Renal cortex interstitium (tissue), 15 donors: ENCODE data around the gene NACA. TPM values are rescaled to one million over a fixed set of nuclear protein-coding genes. Genes with fewer than 3 reads are reported as not detected.

Experiments
- DNase-seq, 11 donors: peaks; one replicate each; pipeline ENCODE4 v3.0.0-alpha.2; 2013; ENCODE audit warnings: low read depth in 9 of 11, low spot score in 4 of 11; ENCODE audit errors: extremely low read depth in 1 of 11
- long read RNA-seq, 16 experiments: transcript quantifications; one replicate each; lab custom pipeline, GENCODE V29; 2026
- polyA plus RNA-seq, 3 donors: library from polyadenylated mRNA; unstranded; fragments of 120-200 nt; gene quantifications; one replicate each; pipeline ENCODE4 v1.2.1, GENCODE V29; 2013; ENCODE audit not compliant: insufficient read length in 3 of 3

Gene NACA
- polyA plus RNA-seq = 1,000 to 10,000 TPM; 1,963 to 2,373 (median 2,287) TPM
- long read RNA-seq, donor 1, transcript NACA-201 (8 exons, 2,690 nt) = major isoform, 384 of 693 reads
- long read RNA-seq, donor 1, transcript NACA-202 (8 exons, 1,059 nt) = minor isoform, 12 of 693 reads
- long read RNA-seq, donor 1, transcript NACA-219 (4 exons, 768 nt) = minor isoform, 5 of 693 reads
- long read RNA-seq, donor 1, transcript NACA-204 (8 exons, 802 nt) = minor isoform, 25 of 693 reads
- long read RNA-seq, donor 1, partial matches to known transcripts = 234 of 693 reads
- long read RNA-seq, donor 1, other reads (novel, unspliced or antisense) = 26 of 693 reads
- long read RNA-seq, donor 2, transcript NACA-201 (8 exons, 2,690 nt) = major isoform, 336 of 675 reads
- long read RNA-seq, donor 2, transcript NACA-202 (8 exons, 1,059 nt) = minor isoform, 12 of 675 reads
- long read RNA-seq, donor 2, transcript NACA-204 (8 exons, 802 nt) = minor isoform, 21 of 675 reads
- long read RNA-seq, donor 2, transcript NACA-217 (3 exons, 544 nt) = minor isoform, 5 of 675 reads
- long read RNA-seq, donor 2, partial matches to known transcripts = 281 of 675 reads
- long read RNA-seq, donor 2, other reads (novel, unspliced or antisense) = 16 of 675 reads
- long read RNA-seq, donor 3, transcript NACA-202 (8 exons, 1,059 nt) = minor isoform, 30 of 1,017 reads
- long read RNA-seq, donor 3, transcript NACA-204 (8 exons, 802 nt) = minor isoform, 34 of 1,017 reads
- long read RNA-seq, donor 3, transcript NACA-201 (8 exons, 2,690 nt) = major isoform, 647 of 1,017 reads
- long read RNA-seq, donor 3, partial matches to known transcripts = 255 of 1,017 reads
- long read RNA-seq, donor 3, other reads (novel, unspliced or antisense) = 40 of 1,017 reads
- long read RNA-seq, donor 4, transcript NACA-204 (8 exons, 802 nt) = minor isoform, 17 of 554 reads
- long read RNA-seq, donor 4, transcript NACA-202 (8 exons, 1,059 nt) = minor isoform, 18 of 554 reads
- long read RNA-seq, donor 4, transcript NACA-201 (8 exons, 2,690 nt) = major isoform, 328 of 554 reads
- long read RNA-seq, donor 4, partial matches to known transcripts = 169 of 554 reads
- long read RNA-seq, donor 4, other reads (novel, unspliced or antisense) = 14 of 554 reads
- long read RNA-seq, donor 5 = 0 reads
- long read RNA-seq, donor 6, transcript NACA-202 (8 exons, 1,059 nt) = minor isoform, 21 of 717 reads
- long read RNA-seq, donor 6, transcript NACA-204 (8 exons, 802 nt) = minor isoform, 19 of 717 reads
- long read RNA-seq, donor 6, transcript NACA-217 (3 exons, 544 nt) = minor isoform, 6 of 717 reads
- long read RNA-seq, donor 6, transcript NACA-201 (8 exons, 2,690 nt) = major isoform, 398 of 717 reads
- long read RNA-seq, donor 6, partial matches to known transcripts = 230 of 717 reads
- long read RNA-seq, donor 6, other reads (novel, unspliced or antisense) = 35 of 717 reads
- long read RNA-seq, donor 7, transcript NACA-204 (8 exons, 802 nt) = minor isoform, 24 of 1,004 reads
- long read RNA-seq, donor 7, transcript NACA-202 (8 exons, 1,059 nt) = minor isoform, 18 of 1,004 reads
- long read RNA-seq, donor 7, transcript NACA-201 (8 exons, 2,690 nt) = major isoform, 624 of 1,004 reads
- long read RNA-seq, donor 7, transcript NACA-217 (3 exons, 544 nt) = minor isoform, 7 of 1,004 reads
- long read RNA-seq, donor 7, partial matches to known transcripts = 291 of 1,004 reads
- long read RNA-seq, donor 7, other reads (novel, unspliced or antisense) = 33 of 1,004 reads
- long read RNA-seq, donor 8, transcript NACA-204 (8 exons, 802 nt) = minor isoform, 36 of 1,443 reads
- long read RNA-seq, donor 8, transcript NACA-201 (8 exons, 2,690 nt) = major isoform, 817 of 1,443 reads
- long read RNA-seq, donor 8, transcript NACA-202 (8 exons, 1,059 nt) = minor isoform, 33 of 1,443 reads
- long read RNA-seq, donor 8, transcript NACA-219 (4 exons, 768 nt) = minor isoform, 8 of 1,443 reads
- long read RNA-seq, donor 8, partial matches to known transcripts = 483 of 1,443 reads
- long read RNA-seq, donor 8, other reads (novel, unspliced or antisense) = 53 of 1,443 reads
- long read RNA-seq, donor 9, transcript NACA-201 (8 exons, 2,690 nt) = major isoform, 479 of 732 reads
- long read RNA-seq, donor 9, transcript NACA-204 (8 exons, 802 nt) = minor isoform, 33 of 732 reads
- long read RNA-seq, donor 9, transcript NACA-202 (8 exons, 1,059 nt) = minor isoform, 15 of 732 reads
- long read RNA-seq, donor 9, partial matches to known transcripts = 184 of 732 reads
- long read RNA-seq, donor 9, other reads (novel, unspliced or antisense) = 16 of 732 reads
- long read RNA-seq, donor 10, transcript NACA-201 (8 exons, 2,690 nt) = major isoform, 547 of 883 reads
- long read RNA-seq, donor 10, transcript NACA-204 (8 exons, 802 nt) = minor isoform, 37 of 883 reads
- long read RNA-seq, donor 10, transcript NACA-202 (8 exons, 1,059 nt) = minor isoform, 24 of 883 reads
- long read RNA-seq, donor 10, transcript NACA-217 (3 exons, 544 nt) = minor isoform, 8 of 883 reads
- long read RNA-seq, donor 10, partial matches to known transcripts = 230 of 883 reads
- long read RNA-seq, donor 10, other reads (novel, unspliced or antisense) = 30 of 883 reads
- long read RNA-seq, donor 11, transcript NACA-204 (8 exons, 802 nt) = minor isoform, 10 of 385 reads
- long read RNA-seq, donor 11, transcript NACA-201 (8 exons, 2,690 nt) = major isoform, 255 of 385 reads
- long read RNA-seq, donor 11, transcript NACA-202 (8 exons, 1,059 nt) = minor isoform, 14 of 385 reads
- long read RNA-seq, donor 11, partial matches to known transcripts = 96 of 385 reads
- long read RNA-seq, donor 11, other reads (novel, unspliced or antisense) = 5 of 385 reads
- long read RNA-seq, donor 12, transcript NACA-204 (8 exons, 802 nt) = minor isoform, 17 of 428 reads
- long read RNA-seq, donor 12, transcript NACA-202 (8 exons, 1,059 nt) = minor isoform, 7 of 428 reads
- long read RNA-seq, donor 12, transcript NACA-201 (8 exons, 2,690 nt) = major isoform, 214 of 428 reads
- long read RNA-seq, donor 12, partial matches to known transcripts = 173 of 428 reads
- long read RNA-seq, donor 12, other reads (novel, unspliced or antisense) = 7 of 428 reads
- long read RNA-seq, donor 13 = 0 reads
- long read RNA-seq, donor 14, transcript NACA-201 (8 exons, 2,690 nt) = major isoform, 492 of 774 reads
- long read RNA-seq, donor 14, transcript NACA-204 (8 exons, 802 nt) = minor isoform, 29 of 774 reads
- long read RNA-seq, donor 14, transcript NACA-217 (3 exons, 544 nt) = minor isoform, 5 of 774 reads
- long read RNA-seq, donor 14, transcript NACA-202 (8 exons, 1,059 nt) = minor isoform, 22 of 774 reads
- long read RNA-seq, donor 14, partial matches to known transcripts = 194 of 774 reads
- long read RNA-seq, donor 14, other reads (novel, unspliced or antisense) = 28 of 774 reads
- long read RNA-seq, donor 15, transcript NACA-201 (8 exons, 2,690 nt) = major isoform, 213 of 296 reads
- long read RNA-seq, donor 15, transcript NACA-204 (8 exons, 802 nt) = minor isoform, 12 of 296 reads
- long read RNA-seq, donor 15, transcript NACA-202 (8 exons, 1,059 nt) = minor isoform, 7 of 296 reads
- long read RNA-seq, donor 15, partial matches to known transcripts = 54 of 296 reads
- long read RNA-seq, donor 15, other reads (novel, unspliced or antisense) = 7 of 296 reads
- long read RNA-seq, donor 16, transcript NACA-204 (8 exons, 802 nt) = minor isoform, 45 of 1,483 reads
- long read RNA-seq, donor 16, transcript NACA-202 (8 exons, 1,059 nt) = minor isoform, 32 of 1,483 reads
- long read RNA-seq, donor 16, transcript NACA-201 (8 exons, 2,690 nt) = major isoform, 974 of 1,483 reads
- long read RNA-seq, donor 16, transcript NACA-217 (3 exons, 544 nt) = minor isoform, 5 of 1,483 reads
- long read RNA-seq, donor 16, partial matches to known transcripts = 335 of 1,483 reads
- long read RNA-seq, donor 16, other reads (novel, unspliced or antisense) = 85 of 1,483 reads

- DNase-seq = peak; percentile 90 to 97 (median 95)
These were observed at the start of gene NACA for GRCh38 chr12:56724972-56725722. NACA (minus strand) TSS chr12:56725299; CDS start chr12:56724521, 778 bp downstream.

GRCh38 chr12:56773113-56773512 lies 48.0 kb upstream of the NACA start:
- no peak for DNase-seq

- no peak for DNase-seq
These were observed 47.5 kb upstream of the NACA start for GRCh38 chr12:56772625-56773024.

GRCh38 chr12:56769868-56770267 lies 44.8 kb upstream of the NACA start:
- DNase-seq = no peak

- DNase-seq = no peak
These were observed 43.3 kb upstream of the NACA start for GRCh38 chr12:56768424-56768823.

GRCh38 chr12:56766535-56766934 lies 41.4 kb upstream of the NACA start:
- DNase-seq = no peak

- DNase-seq = no peak
These were observed 38.9 kb upstream of the NACA start for GRCh38 chr12:56763753-56764657.

GRCh38 chr12:56761812-56762211 lies 36.7 kb upstream of the NACA start:
- DNase-seq = no peak

- DNase-seq = no peak
These were observed 35.4 kb upstream of the NACA start for GRCh38 chr12:56760460-56760859.

GRCh38 chr12:56759263-56759908 lies 34.3 kb upstream of the NACA start:
- DNase-seq = no peak

- no peak for DNase-seq
These were observed 33.7 kb upstream of the NACA start for GRCh38 chr12:56758728-56759262.
